Esophagus muscularis mucosa (tissue), 4 donors: ENCODE results near the gene TALDO1.

Experiments used
- CTCF ChIP-seq, 3 experiments: fragments of 200-600 bp in 2 of 3; fragments of 450-650 bp in 1 of 3; sonication (generic) in 2 of 3; IDR thresholded peaks; one replicate each; pipeline ENCODE4 v1.5.1; 2017 to 2019; ENCODE audit warnings: antibody characterized with exemption in 3 of 3, mild to moderate bottlenecking in 2 of 3, moderate library complexity in 1 of 3
- EP300 ChIP-seq: sonication (generic); formaldehyde crosslinking; IDR thresholded peaks from one replicate; pipeline ENCODE4 v1.6.1; 2017; ENCODE audit warnings: antibody characterized with exemption
- POLR2A ChIP-seq: fragments of 450-650 bp; IDR thresholded peaks from one replicate; pipeline ENCODE4 v1.6.1; 2017; ENCODE audit warnings: antibody characterized with exemption, moderate library complexity, mild to moderate bottlenecking, low read depth
- POLR2AphosphoS5 ChIP-seq, 2 donors: sonication (generic); formaldehyde crosslinking; IDR thresholded peaks; one replicate each; pipeline ENCODE4 v1.6.1; 2017; ENCODE audit warnings: antibody characterized with exemption in 2 of 2

GRCh38 chr11:803770-804598 is 56.7 kb downstream of the TALDO1 start:
- TF ChIP-seq CTCF (IDR thresholded peaks at IDR 0.05) (no peak), POLR2AphosphoS5 (IDR thresholded peaks at IDR 0.05) (no peak), POLR2A (no peak), EP300 (no peak)
